Measurements from ENCODE around the gene TEP1. TPM values are rescaled to one million over a fixed set of nuclear protein-coding genes. Genes with fewer than 3 reads are reported as not detected.

The TEP1 gene
- total and polyA plus RNA-seq, 10 of the 15 experiments (the other 5 are each of a cell fraction or from before 2014, with no cell fraction given) = 3.3 to 29.7 (median 16.8) TPM

- H3K36me3 ChIP-seq (ENCODE audit: control insufficient read depth in 2 of 2, insufficient read depth in 2 of 2, low read length in 1 of 2) = peaks cover 5 to 30% of the 10 kb centered on the region in 2 experiments; a peak in 3 of 4 replicates
- TF ChIP-seq SREBF1 (IDR thresholded peaks at IDR 0.05; ENCODE audit: low read length) (no peak), SMC3 (IDR thresholded peaks at IDR 0.05; ENCODE audit: borderline replicate concordance, low read length) (no peak), YY1 (IDR thresholded peaks at IDR 0.05; ENCODE audit: low read depth, low read length) (no peak), CHD4 (IDR thresholded peaks at IDR 0.05) (no peak), NFYB (IDR thresholded peaks at IDR 0.05; ENCODE audit: insufficient read depth, low read depth, low read length) (no peak), ZSCAN29 (IDR thresholded peaks at IDR 0.05) (no peak)
- POLR2A ChIA-PET = no interaction called here
- no peaks in the 10 kb centered on the region; the same call in 1 of the 2 replicates for H4K20me1 ChIP-seq (ENCODE audit: control insufficient read depth, insufficient read depth)
- DNase-seq (ENCODE audit: low read depth, low spot score) (no peak), FAIRE-seq (no peak), ATAC-seq (no peak)
- CTCF ChIA-PET = no interaction called here
- H3K79me2 ChIP-seq (ENCODE audit: control insufficient read depth, insufficient read depth, low read length) = no peaks in the 10 kb centered on the region
- no peak overlapping the region for H3K4me3 ChIP-seq
- RAD21 ChIA-PET (ENCODE audit: unreplicated experiment) = no interaction called here
- no peaks in the 10 kb centered on the region for H3K27me3 ChIP-seq (replicated peaks in 1 of 2; ENCODE audit: control insufficient read depth in 2 of 2, insufficient read depth in 2 of 2, low read length in 1 of 2)
- no peak overlapping the region for H2AFZ ChIP-seq (ENCODE audit: control insufficient read depth, low read depth, low read length)
- 100% methylated on average over 1 of the region's 1 CpG for WGBS (ENCODE audit: insufficient coverage, insufficient replicate concordance, low lambda C conversion rate, missing lambda C conversion rate)
- H3K9me3 ChIP-seq (replicated peaks; ENCODE audit: control insufficient read depth, insufficient read depth, low read length) = no peaks in the 10 kb centered on the region
- no peaks in the 10 kb centered on the region for H3K4me1 ChIP-seq (ENCODE audit: control insufficient read depth, insufficient read depth, low read length)
- H3K9ac ChIP-seq (ENCODE audit: control insufficient read depth, insufficient read depth, low read length) = no peak overlapping the region
- in situ Hi-C loops (cut with MboI) (no loop called here), intact Hi-C loops (cut with micrococcal nuclease; ENCODE audit: unreplicated experiment) (no loop called here)
- BruUV-seq (replicated peaks) = no TSS peak
- no peak overlapping the region for H3K4me2 ChIP-seq (ENCODE audit: control insufficient read depth, insufficient read depth)
- no peak overlapping the region for H3K27ac ChIP-seq (ENCODE audit: control insufficient read depth, insufficient read depth)
- SMC1A ChIA-PET (ENCODE audit: uncharacterized antibody, unreplicated experiment) = interaction anchor here (1.3 kb wide), 1 partner anchor 24 kb away, joined by 3 read pairs; no protein-coding TSS in a partner anchor
Measured at GRCh38 chr14:20400589-20400964, 12.7 kb downstream of the TEP1 start.

DNA sequence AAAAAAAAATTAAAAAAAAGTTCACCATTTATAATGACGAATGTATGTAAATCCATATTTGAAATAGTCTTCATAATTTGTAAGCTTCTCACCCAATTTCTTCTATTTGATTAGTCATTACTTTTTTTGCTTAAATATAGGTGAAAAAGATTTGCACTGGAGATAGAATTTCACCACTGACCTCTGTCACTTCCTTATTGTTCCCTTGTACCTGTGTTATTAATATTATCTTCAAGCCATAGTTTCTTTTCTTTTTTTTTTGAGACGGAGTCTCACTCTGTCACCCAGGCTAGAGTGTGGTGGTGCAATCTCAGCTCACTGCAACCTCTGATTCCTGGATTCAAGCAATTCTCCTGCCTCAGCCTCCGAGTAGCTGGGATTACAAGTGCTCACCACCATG lies 15.8 kb downstream of the TEP1 start:
- ChIA-PET CTCF (interaction anchor here (0.9 kb wide), 1 partner anchor 69 kb away, joined by 5 read pairs; no protein-coding TSS in a partner anchor), POLR2A (no interaction called here), SMC1A (ENCODE audit: uncharacterized antibody, unreplicated experiment) (interaction anchor here (0.7 kb wide), 1 partner anchor 206 kb away, joined by 3 read pairs; no protein-coding TSS in a partner anchor), RAD21 (ENCODE audit: unreplicated experiment) (no interaction called here)
- H3K79me2 ChIP-seq (ENCODE audit: control insufficient read depth, insufficient read depth, low read length) = no peaks in the 10 kb centered on the region
- no peaks in the 10 kb centered on the region for H3K9me3 ChIP-seq (replicated peaks; ENCODE audit: control insufficient read depth, insufficient read depth, low read length)
- H3K4me2 ChIP-seq (ENCODE audit: control insufficient read depth, insufficient read depth) = no peak overlapping the region
- DNase-seq (ENCODE audit: low read depth, low spot score) = no peak
- no peak overlapping the region for H3K27ac ChIP-seq (ENCODE audit: control insufficient read depth, insufficient read depth)
- WGBS (ENCODE audit: insufficient coverage, insufficient replicate concordance, low lambda C conversion rate, missing lambda C conversion rate) = 96% methylated on average over 3 of the region's 3 CpGs
- no TSS peak for BruUV-seq (replicated peaks)
- intact Hi-C loops (cut with micrococcal nuclease; ENCODE audit: unreplicated experiment) = no loop called here
- no peaks in the 10 kb centered on the region; the same call in 1 of the 2 replicates for H4K20me1 ChIP-seq (ENCODE audit: control insufficient read depth, insufficient read depth)
- in situ Hi-C loops (cut with MboI) = no loop called here
- ATAC-seq = no peak
- no peak overlapping the region for H3K4me3 ChIP-seq
- H3K27me3 ChIP-seq (replicated peaks in 1 of 2; ENCODE audit: control insufficient read depth in 2 of 2, insufficient read depth in 2 of 2, low read length in 1 of 2) = no peaks in the 10 kb centered on the region
- no peak overlapping the region for H2AFZ ChIP-seq (ENCODE audit: control insufficient read depth, low read depth, low read length)
- no peak overlapping the region for H3K9ac ChIP-seq (ENCODE audit: control insufficient read depth, insufficient read depth, low read length)
- no peaks in the 10 kb centered on the region for H3K4me1 ChIP-seq (ENCODE audit: control insufficient read depth, insufficient read depth, low read length)
- no peak for FAIRE-seq
- H3K36me3 ChIP-seq (ENCODE audit: control insufficient read depth in 2 of 2, insufficient read depth in 2 of 2, low read length in 1 of 2) = peaks cover 1 to 21% of the 10 kb centered on the region in 2 experiments; a peak in 2 of 4 replicates
- TF ChIP-seq SMAD5 (IDR thresholded peaks at IDR 0.05; ENCODE audit: low read depth) (no peak), EED (IDR thresholded peaks at IDR 0.05; ENCODE audit: low read depth) (no peak), CBX5 (IDR thresholded peaks at IDR 0.05; ENCODE audit: low read depth) (no peak), ZSCAN29 (IDR thresholded peaks at IDR 0.05) (no peak), NR2F1 (conservative IDR thresholded peaks at IDR 0.05) (no peak)
- TF ChIP-seq, protein P1, sequence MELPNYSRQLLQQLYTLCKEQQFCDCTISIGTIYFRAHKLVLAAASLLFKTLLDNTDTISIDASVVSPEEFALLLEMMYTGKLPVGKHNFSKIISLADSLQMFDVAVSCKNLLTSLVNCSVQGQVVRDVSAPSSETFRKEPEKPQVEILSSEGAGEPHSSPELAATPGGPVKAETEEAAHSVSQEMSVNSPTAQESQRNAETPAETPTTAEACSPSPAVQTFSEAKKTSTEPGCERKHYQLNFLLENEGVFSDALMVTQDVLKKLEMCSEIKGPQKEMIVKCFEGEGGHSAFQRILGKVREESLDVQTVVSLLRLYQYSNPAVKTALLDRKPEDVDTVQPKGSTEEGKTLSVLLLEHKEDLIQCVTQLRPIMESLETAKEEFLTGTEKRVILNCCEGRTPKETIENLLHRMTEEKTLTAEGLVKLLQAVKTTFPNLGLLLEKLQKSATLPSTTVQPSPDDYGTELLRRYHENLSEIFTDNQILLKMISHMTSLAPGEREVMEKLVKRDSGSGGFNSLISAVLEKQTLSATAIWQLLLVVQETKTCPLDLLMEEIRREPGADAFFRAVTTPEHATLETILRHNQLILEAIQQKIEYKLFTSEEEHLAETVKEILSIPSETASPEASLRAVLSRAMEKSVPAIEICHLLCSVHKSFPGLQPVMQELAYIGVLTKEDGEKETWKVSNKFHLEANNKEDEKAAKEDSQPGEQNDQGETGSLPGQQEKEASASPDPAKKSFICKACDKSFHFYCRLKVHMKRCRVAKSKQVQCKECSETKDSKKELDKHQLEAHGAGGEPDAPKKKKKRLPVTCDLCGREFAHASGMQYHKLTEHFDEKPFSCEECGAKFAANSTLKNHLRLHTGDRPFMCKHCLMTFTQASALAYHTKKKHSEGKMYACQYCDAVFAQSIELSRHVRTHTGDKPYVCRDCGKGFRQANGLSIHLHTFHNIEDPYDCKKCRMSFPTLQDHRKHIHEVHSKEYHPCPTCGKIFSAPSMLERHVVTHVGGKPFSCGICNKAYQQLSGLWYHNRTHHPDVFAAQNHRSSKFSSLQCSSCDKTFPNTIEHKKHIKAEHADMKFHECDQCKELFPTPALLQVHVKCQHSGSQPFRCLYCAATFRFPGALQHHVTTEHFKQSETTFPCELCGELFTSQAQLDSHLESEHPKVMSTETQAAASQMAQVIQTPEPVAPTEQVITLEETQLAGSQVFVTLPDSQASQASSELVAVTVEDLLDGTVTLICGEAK (IDR thresholded peaks at IDR 0.05; ENCODE audit: borderline replicate concordance) = no peak
- TF ChIP-seq, protein P2, sequence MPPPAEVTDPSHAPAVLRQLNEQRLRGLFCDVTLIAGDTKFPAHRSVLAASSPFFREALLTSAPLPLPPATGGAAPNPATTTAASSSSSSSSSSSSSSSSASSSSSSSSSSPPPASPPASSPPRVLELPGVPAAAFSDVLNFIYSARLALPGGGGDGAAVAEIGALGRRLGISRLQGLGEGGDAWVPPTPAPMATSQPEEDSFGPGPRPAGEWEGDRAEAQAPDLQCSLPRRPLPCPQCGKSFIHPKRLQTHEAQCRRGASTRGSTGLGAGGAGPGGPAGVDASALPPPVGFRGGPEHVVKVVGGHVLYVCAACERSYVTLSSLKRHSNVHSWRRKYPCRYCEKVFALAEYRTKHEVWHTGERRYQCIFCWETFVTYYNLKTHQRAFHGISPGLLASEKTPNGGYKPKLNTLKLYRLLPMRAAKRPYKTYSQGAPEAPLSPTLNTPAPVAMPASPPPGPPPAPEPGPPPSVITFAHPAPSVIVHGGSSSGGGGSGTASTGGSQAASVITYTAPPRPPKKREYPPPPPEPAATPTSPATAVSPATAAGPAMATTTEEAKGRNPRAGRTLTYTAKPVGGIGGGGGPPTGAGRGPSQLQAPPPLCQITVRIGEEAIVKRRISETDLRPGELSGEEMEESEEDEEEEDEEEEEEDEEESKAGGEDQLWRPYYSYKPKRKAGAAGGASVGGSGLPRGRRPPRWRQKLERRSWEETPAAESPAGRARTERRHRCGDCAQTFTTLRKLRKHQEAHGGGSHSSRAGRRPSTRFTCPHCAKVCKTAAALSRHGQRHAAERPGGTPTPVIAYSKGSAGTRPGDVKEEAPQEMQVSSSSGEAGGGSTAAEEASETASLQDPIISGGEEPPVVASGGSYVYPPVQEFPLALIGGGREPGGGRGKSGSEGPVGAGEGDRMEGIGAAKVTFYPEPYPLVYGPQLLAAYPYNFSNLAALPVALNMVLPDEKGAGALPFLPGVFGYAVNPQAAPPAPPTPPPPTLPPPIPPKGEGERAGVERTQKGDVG (CRISPR knock-in tag; IDR thresholded peaks at IDR 0.05) = no peak
